Measurements from ENCODE around the gene SLC35G4. TPM values are rescaled to one million over a fixed set of nuclear protein-coding genes. Genes with fewer than 3 reads are reported as not detected.
"Not testable (repeated sequence)": the region's sequence is repeated elsewhere in the genome, so short reads cannot be mapped to it uniquely, and the experiment has no call there.

SLC35G4 gene
- total RNA-seq = not detected in 2 replicates

GRCh38 chr18:11609488-11609887 is at the start of gene SLC35G4:
SLC35G4 (plus strand) TSS chr18:11609596; CDS start chr18:11609596, 0 bp downstream.
- H3K4me3 ChIP-seq (ENCODE audit: low read depth, low read length); DNase-seq (ENCODE audit: low read depth): not testable (repeated sequence)

DNA sequence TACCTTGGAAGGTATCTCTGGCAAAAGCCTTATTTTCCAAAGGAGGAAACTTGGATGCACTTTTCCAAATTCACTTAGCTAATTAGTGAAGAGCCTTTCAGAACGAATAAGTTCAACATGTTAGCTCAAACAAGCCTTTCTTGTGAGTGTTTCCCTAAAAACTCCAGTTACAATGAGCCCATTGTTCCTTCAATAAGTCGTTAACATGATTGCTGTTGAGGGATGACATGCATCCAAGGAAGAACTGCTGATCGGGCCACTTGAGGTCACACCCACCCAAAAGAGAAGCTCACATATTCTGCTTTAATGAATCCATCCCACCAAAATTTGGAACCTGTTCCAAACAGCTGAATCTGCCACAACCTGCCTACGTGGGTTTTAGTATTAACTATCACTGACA is 48.1 kb upstream of the SLC35G4 start:
- no peak overlapping the region for H3K4me3 ChIP-seq (ENCODE audit: low read depth, low read length)
- TF ChIP-seq, protein P1, sequence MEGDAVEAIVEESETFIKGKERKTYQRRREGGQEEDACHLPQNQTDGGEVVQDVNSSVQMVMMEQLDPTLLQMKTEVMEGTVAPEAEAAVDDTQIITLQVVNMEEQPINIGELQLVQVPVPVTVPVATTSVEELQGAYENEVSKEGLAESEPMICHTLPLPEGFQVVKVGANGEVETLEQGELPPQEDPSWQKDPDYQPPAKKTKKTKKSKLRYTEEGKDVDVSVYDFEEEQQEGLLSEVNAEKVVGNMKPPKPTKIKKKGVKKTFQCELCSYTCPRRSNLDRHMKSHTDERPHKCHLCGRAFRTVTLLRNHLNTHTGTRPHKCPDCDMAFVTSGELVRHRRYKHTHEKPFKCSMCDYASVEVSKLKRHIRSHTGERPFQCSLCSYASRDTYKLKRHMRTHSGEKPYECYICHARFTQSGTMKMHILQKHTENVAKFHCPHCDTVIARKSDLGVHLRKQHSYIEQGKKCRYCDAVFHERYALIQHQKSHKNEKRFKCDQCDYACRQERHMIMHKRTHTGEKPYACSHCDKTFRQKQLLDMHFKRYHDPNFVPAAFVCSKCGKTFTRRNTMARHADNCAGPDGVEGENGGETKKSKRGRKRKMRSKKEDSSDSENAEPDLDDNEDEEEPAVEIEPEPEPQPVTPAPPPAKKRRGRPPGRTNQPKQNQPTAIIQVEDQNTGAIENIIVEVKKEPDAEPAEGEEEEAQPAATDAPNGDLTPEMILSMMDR (IDR thresholded peaks at IDR 0.05; ENCODE audit: insufficient read depth, low read depth, low read length) = no peak
- no peak for DNase-seq (ENCODE audit: low read depth)

- no peak overlapping the region for H3K4me3 ChIP-seq (ENCODE audit: low read depth, low read length)
- DNase-seq (ENCODE audit: low read depth) = no peak
- TF ChIP-seq, protein P1 (IDR thresholded peaks at IDR 0.05; ENCODE audit: insufficient read depth, low read depth, low read length) = no peak
Measured at GRCh38 chr18:11565716-11566115, 43.7 kb upstream of the SLC35G4 start.

- no peak for DNase-seq (ENCODE audit: low read depth)
Measured at GRCh38 chr18:11566236-11566965, 43.0 kb upstream of the SLC35G4 start.

GRCh38 chr18:11567396-11567795 is 42.0 kb upstream of the SLC35G4 start:
- no peak overlapping the region for H3K4me3 ChIP-seq (ENCODE audit: low read depth, low read length)
- TF ChIP-seq, protein P1 (IDR thresholded peaks at IDR 0.05; ENCODE audit: insufficient read depth, low read depth, low read length) = no peak
- DNase-seq (ENCODE audit: low read depth) = no peak

More at GRCh38 chr18:11566236-11566965, 43.0 kb upstream of the SLC35G4 start:
- TF ChIP-seq, protein P1 (IDR thresholded peaks at IDR 0.05; ENCODE audit: insufficient read depth, low read depth, low read length) = no peak
- no peak overlapping the region for H3K4me3 ChIP-seq (ENCODE audit: low read depth, low read length)

GRCh38 chr18:11570073-11570588 is 39.3 kb upstream of the SLC35G4 start:
- DNase-seq (ENCODE audit: low read depth) = no peak
- TF ChIP-seq, protein P1 (IDR thresholded peaks at IDR 0.05; ENCODE audit: insufficient read depth, low read depth, low read length) = no peak
- H3K4me3 ChIP-seq (ENCODE audit: low read depth, low read length) = no peak overlapping the region

DNA sequence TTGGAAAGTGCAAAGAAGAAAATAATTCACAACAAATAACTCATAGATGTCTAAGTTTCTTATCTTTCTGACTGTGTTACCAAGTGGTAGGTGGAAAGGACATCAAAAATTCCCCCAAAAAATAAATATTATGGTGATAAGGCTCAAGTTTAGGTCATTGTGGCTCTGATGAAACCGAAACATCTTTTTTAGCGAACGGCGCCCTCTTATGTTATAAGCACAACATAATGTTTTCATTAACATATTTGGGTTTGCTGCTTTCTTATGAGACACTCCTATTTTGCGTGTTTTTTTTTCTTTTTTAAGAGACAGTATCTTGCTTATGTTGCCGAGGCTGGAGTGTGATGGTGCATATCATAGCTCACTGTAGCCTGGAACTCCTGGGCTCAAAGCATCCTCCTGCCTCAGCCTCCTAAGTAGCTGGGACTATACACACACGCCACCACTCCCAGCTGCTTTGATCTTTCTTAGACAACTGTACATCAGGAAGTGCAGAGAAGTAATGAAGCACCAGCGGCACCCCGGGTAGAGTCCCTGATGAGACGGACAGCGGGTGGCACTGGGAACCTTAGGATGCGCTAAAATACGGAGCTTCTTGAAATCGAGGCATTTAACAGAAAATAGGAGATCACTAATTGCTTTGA is 38.5 kb upstream of the SLC35G4 start:
- H3K4me3 ChIP-seq (ENCODE audit: low read depth, low read length) = no peak overlapping the region
- TF ChIP-seq, protein P1 (IDR thresholded peaks at IDR 0.05; ENCODE audit: insufficient read depth, low read depth, low read length) = peak; percentile 14
- DNase-seq (ENCODE audit: low read depth) = peak; percentile 1
